Right cardiac atrium (tissue), 5 donors: ENCODE measurements around the gene ERMARD. TPM values are rescaled to one million over a fixed set of nuclear protein-coding genes. Genes with fewer than 3 reads are reported as not detected.

Experiments
- ATAC-seq, 2 donors: fragments of 200-7000 bp; cut with Tn5 transposase; one replicate each; pipeline versions ENCODE4 v1.8.0 to v1.9.1; 2020; ENCODE audit warnings: moderate library complexity in 2 of 2, mild to moderate bottlenecking in 1 of 2
- DNase-seq, 3 donors: peaks; one replicate each; pipeline ENCODE4 v3.0.0-alpha.2; 2020
- H3K27ac ChIP-seq: one replicate; pipeline ENCODE4 v1.5.1; 2013; ENCODE audit warnings: mild to moderate bottlenecking, low read length, control low read depth, moderate library complexity
- H3K27me3 ChIP-seq: one replicate; pipeline ENCODE4 v1.6.1; 2013; ENCODE audit not compliant: control insufficient read depth, insufficient read depth
- H3K4me1 ChIP-seq: one replicate; pipeline ENCODE4 v1.6.1; 2013; ENCODE audit warnings: low read length; ENCODE audit not compliant: control insufficient read depth, insufficient read depth
- H3K4me3 ChIP-seq: one replicate; pipeline ENCODE4 v1.5.1; 2013; ENCODE audit warnings: low read length, control low read depth
- H3K9me3 ChIP-seq: one replicate; pipeline ENCODE4 v1.6.1; 2013; ENCODE audit warnings: low read length; ENCODE audit not compliant: control insufficient read depth
- whole genome bisulfite sequencing: extraction: QIAGEN DNeasy Blood & Tissue Kit; methylation state at CpG from one replicate; pipeline ENCODE4 v1.1.7; 2013; 5-methylcytosine and 5-hydroxymethylcytosine counted together
- intact Hi-C, 4 donors: fragments of 100-400 bp; cut with DNase I; formaldehyde crosslinking; loops; one replicate each; pipeline versions ENCODE4 v1.11.0 to v1.14.0; 2022 to 2023
- polyA plus RNA-seq: library from polyadenylated mRNA; stranded (reverse); fragments of 200-250 nt; gene quantifications from one replicate; pipeline ENCODE4 v1.2.3, GENCODE V29; 2013
- total RNA-seq, 4 donors: library from RNA; stranded (reverse); fragmentation: NEBNext Ultra II Directional; extraction: Animal tissue kit (Norgen Biotek cat#: 25700); gene quantifications; one replicate each; pipeline ENCODE4 v1.2.1, GENCODE V29; 2021
- donor health status: healthy with polysubstance abuse.
- donor health status: DM: no; HTN: yes; CAD: no.
- donor health status: DM: no; HTN: no; CAD: no.
- donor health status: DM: no; HTN: yes; CAD: no; lungs with severe emphysema.
- donor health status: DM: yes; HTN: yes; CAD: no.

The ERMARD gene
- total and polyA plus RNA-seq, 5 donors = 10.3 to 13.2 (median 12.2) TPM

- 75% methylated on average over 4 of the region's 4 CpGs for WGBS
- Histone ChIP-seq H3K27me3 (no peaks in the 10 kb centered on the region), H3K9me3 (no peaks in the 10 kb centered on the region), H3K4me1 (no peaks in the 10 kb centered on the region), H3K27ac (no peak overlapping the region), H3K4me3 (no peak overlapping the region)
- no peak for ATAC-seq
- intact Hi-C loops = loop anchor here (5.0 to 10.0 kb wide), 6 partner anchors 465 to 703 kb away; partner anchors contain the start of gene DLL1 (in 1 of the 4)
- peak in 1 of 3 donors; percentile 40 for DNase-seq
Observed at GRCh38 chr6:169829786-169830185, 78.4 kb downstream of the ERMARD start.

DNA sequence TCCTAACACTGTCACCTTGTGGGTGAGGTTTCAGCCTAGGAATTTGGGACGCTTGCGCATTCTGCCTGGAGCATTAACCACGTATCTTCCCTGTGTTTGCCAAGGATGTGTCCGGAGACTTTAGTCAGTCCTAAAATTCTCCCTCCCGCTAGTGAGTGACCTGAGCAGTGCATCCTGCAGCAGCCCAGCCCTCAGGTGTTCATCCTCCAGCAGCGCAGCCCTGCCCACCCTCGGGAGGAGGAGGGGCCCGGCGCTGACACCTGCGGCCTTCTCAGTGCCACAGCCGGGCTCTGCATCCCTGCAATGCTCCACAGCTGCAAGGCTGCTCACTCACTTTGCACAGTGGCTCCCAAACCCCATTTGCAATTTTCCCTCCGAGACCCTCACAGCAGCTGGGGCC, 79.5 kb downstream of the ERMARD start:
- Histone ChIP-seq H3K4me1 (no peaks in the 10 kb centered on the region), H3K27me3 (no peaks in the 10 kb centered on the region), H3K27ac (no peak overlapping the region), H3K9me3 (no peaks in the 10 kb centered on the region), H3K4me3 (no peak overlapping the region)
- ATAC-seq (no peak), DNase-seq (no peak)
- intact Hi-C loops = loop anchor here in 3 of 4 donors (5.0 to 10.0 kb wide), 5 partner anchors 464 to 701 kb away; partner anchors contain the start of gene DLL1 (in 1 of the 3)
- 88% methylated on average over 12 of the region's 12 CpGs for WGBS

Other genes starting within 250 kb of the ERMARD start
- gene WDR27, start 49.6 kb upstream of the ERMARD start, total RNA-seq = 10 to 100 TPM in 3 of 4 donors, 1 to 10 TPM in 1; 9.6 to 13.6 (median 11.8) TPM
- 6.3 TPM for gene WDR27, start 49.6 kb upstream of the ERMARD start, polyA plus RNA-seq
- 10 to 100 TPM; 14.6 to 16.1 (median 14.8) TPM for gene C6orf120, start 49.5 kb upstream of the ERMARD start, total RNA-seq
- gene C6orf120, start 49.5 kb upstream of the ERMARD start, polyA plus RNA-seq = 7.5 TPM
- 10 to 100 TPM; 59.6 to 70.0 (median 61.0) TPM for gene PHF10, start 27.1 kb upstream of the ERMARD start, total RNA-seq
- gene PHF10, start 27.1 kb upstream of the ERMARD start, polyA plus RNA-seq = 40.5 TPM
- gene DYNLT2, start 50 bp upstream of the ERMARD start, total RNA-seq = 1 to 10 TPM in 2 of 4 donors, under 1 TPM in 2; 0.77 to 1.2 (median 0.90) TPM
- 1.2 TPM for gene DYNLT2, start 50 bp upstream of the ERMARD start, polyA plus RNA-seq